RPMI7951 (cell line): ENCODE data around the gene TEX30. TPM values are rescaled to one million over a fixed set of nuclear protein-coding genes. Genes with fewer than 3 reads are reported as not detected.
"Not testable (repeated sequence)": the region's sequence is repeated elsewhere in the genome, so short reads cannot be mapped to it uniquely, and the experiment has no call there.

Source experiments
- DNase-seq: peaks from one replicate; pipeline ENCODE4 v3.0.0-alpha.2; 2012; ENCODE audit warnings: low read depth
- total RNA-seq: library from RNA; depleted of rRNA; stranded (reverse); fragments of >200 nt; shearing (Covaris generic); gene quantifications from 2 replicates; pipeline ENCODE4 v1.2.3, GENCODE V29; 2014; rRNA removed

The TEX30 gene
- 56.6 and 59.6 TPM in 2 replicates for total RNA-seq

DNA sequence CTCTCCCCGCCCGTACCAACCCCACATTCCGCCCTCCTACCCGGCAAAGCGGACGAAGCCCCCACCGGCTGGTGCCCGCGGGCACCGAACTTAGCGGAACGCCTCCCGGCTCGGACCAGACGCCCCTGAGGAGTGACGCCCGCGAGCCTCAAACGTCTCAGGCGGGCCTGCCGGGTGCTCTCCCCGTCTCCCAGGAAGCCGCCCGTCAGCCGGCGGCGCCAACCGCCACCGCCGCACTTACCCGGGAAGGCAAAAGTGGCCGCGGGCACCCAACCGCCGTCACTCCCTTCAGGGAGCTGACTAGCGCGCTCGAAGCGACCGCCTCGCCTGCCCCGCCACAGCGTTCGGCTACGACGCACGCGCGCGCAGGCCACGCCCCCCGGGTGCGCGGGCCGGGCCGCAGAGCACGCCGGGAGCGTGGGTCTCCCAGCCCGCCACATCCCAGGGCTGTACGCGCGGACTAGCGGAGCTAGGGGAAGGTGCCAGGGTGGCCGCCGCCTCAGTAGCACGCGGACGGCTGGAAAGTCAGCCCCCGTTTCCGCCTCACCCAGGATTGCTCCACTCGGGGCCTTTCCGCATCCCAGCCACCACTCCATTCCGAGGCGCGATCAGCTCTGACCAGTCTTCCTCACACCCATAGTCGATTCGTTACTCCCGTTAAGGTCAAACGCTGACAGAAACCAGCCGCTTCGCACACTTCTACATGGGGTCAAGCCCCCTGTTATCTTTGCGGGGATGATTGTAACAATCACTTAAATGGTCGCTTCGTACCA, at the start of gene TEX30:
Gene TEX30 (minus strand): TSS at position 346 of the 773 bp plus-strand sequence. CDS start 3,760 bp downstream, outside the sequence.
- peak; percentile 83 for DNase-seq

DNA sequence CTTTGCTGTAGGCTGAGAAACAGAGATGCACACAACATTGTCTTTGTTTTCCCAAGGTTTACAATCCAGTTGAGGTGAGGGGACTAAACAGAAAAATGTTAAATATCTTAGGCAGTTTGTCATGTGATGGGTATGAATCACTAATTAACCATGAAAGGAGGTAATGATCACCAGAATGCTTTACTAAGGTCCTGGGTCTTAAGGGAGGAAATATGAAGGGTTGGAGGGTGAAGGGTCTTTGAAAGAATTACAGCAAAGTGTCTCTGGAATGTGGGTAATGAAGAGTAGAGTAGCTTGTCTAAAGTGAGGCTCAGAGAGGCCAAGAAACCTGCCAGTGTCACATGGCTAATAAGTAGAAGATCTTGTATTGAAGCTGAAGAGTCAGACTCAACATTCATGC, 44.3 kb upstream of the TEX30 start:
- peak; percentile 10 for DNase-seq

DNA sequence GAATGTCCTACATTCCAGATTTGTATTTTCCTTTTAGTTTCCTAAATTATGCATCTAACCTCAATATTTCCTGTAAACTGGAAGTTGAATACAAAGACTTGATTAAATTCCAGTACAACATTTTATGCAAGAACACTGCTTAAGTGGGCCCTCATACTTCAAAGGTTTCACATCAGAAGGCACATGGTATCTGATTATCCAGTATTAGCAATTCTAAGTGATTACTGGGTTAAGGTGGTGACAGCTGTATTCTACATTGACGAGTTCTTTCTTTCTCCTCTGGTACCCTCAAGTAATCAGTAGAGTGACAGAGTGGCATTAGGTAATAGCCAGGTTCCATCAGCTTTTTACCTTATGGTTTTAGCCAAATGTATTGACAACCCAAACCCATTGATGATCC, 43.7 kb upstream of the TEX30 start:
- no peak for DNase-seq

DNA sequence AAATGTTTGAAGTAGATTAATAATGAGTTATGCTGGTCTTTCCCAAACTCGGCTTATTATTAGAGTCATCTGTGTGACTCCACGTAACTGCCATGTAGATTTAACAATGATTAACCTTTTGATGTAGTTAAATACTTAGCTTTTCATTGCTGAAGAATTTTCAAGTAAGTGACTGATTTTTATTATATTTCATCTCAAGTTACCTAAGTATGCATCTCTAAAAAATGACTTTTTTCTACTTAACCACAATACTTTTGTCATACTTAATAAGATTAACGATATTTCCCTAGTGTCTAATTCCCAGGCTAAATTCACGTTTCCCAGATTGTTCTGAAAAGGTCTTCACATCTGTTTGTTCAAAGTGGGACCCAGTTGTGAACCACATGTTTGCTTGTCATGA, 43.1 kb upstream of the TEX30 start:
- no peak for DNase-seq

DNA sequence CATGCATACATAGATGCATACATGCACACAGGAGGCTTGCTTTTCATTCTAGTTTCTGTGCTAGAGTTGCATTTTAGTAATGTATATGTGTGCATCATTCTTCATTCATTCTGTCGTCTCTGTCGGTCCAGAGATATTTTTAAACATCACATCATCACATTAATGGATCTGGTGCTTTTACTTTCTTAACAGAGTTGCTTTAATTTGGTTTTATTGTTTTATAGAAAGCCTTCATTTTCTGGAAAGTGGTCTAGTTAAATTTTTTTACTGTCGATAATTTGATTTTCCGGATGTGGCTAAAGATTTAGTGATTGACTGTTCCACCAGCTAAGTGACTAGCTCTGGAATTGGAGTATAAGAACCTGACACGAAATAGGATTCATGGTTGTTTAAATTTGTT, 42.2 kb upstream of the TEX30 start:
- DNase-seq: no peak

DNA sequence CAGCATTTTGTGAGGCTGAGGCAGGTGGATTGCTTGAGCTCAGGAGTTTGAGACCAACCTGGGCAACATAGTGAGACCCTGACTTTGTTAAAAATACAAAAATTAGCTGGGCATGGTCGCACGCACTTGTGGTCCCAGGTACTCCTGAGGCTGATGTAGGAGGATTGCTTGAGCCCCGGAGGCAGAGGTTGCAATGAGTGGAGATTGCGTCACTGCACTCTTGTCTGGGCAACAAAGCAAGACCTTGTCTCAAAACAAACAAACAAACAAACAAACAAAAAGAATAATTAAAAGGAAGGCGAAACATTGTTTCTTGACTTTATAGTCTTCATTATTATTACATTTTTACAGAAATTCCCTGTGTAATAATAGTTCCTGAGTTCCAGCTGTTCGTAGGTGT, 41.2 kb upstream of the TEX30 start:
- DNase-seq: no peak

DNA sequence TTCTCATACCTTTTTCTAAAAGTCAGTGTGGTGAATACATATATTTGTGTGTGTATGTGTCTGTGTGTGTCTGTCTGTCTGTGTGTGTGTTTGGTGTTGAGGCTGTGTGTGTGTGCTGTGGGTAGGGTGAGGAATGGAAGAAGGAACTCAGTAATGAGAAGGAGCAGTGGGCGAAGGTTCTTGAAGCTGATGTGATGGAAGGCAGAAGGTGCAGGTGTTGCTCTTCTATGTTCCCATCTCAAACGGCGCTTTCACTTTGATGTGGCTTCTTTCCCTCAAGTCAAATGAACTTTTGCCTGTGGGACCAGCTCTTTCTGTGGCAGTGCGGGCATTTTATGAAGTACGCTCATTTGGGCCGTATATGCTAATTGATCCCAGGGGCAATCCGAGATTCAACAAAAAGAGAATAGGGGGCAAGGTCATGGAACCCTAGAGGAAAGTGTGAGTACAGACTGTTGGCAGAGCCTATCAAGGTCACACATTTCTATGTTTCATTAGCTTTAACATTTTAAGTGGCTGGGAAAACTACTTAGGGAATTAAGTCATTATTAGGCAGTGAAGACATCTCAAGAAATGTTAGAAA, 40.5 kb upstream of the TEX30 start:
- no peak for DNase-seq

DNA sequence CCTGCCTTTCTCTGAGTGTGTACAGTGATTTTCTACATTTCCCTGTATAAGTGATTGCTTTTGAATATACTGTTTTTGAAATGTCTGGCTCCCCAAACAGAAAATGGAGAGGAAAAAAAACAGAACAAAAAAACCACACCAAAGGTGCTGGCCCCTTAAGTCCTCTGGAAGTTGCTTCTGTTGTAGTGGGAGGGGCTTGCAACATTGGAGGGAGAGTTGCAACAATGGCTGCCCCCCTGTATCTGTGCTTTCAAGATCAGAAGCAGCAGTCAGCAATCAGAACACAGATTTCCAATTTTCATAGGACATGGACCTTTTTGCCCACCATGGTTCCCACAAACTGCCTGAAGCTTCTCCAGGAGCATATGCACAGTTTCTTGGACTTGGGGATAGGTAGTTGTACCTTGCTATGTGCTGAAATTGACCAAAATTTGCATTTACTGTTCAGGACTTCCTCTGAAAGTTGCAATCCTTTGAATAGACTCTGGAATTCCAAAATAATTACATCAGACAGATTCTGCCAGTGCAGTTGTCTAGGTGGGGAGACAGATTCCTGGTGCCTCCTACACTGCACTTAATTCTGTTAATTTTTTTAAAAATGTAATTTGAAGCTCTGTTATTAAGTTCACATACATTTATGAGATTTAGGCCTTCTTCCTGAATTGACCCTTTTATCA, 39.2 kb upstream of the TEX30 start:
- DNase-seq: peak; percentile 2

DNA sequence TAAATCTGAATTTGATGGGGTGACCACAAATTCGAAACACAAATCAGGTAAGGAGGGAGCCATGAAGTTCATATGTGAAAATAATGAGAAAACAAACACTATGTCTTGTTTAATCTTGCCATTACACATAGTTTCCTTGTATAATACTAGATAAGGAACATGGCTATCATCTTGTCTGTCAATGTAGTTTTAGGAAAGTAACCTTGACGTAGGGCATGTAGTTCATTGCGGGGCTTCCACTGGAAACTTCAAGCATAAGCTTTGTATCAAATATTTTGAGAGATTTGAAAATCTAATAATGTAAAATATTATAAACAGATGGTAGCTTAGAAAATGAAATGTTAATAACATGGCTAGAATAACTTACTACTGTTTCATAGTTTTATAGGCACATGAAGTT, 34.1 kb upstream of the TEX30 start:
- DNase-seq: no peak

DNA sequence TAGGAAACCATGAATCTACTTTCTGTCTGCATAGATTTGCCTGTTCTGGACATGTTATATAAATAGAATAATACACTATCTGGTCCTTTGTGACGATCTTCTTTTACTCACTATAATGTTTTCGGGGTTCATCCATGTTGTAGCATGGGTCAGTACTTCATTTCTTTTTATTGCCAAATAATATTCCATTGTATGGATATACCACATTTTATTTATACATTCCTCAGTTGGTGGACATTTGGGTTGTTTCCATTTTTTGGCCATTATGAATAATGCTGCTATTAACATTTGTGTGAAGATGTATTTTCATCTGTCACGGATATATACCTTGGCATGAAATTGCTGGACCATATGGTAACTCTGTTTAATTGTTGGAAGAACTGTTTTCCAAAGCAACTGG, 32.1 kb upstream of the TEX30 start:
- no peak for DNase-seq

DNA sequence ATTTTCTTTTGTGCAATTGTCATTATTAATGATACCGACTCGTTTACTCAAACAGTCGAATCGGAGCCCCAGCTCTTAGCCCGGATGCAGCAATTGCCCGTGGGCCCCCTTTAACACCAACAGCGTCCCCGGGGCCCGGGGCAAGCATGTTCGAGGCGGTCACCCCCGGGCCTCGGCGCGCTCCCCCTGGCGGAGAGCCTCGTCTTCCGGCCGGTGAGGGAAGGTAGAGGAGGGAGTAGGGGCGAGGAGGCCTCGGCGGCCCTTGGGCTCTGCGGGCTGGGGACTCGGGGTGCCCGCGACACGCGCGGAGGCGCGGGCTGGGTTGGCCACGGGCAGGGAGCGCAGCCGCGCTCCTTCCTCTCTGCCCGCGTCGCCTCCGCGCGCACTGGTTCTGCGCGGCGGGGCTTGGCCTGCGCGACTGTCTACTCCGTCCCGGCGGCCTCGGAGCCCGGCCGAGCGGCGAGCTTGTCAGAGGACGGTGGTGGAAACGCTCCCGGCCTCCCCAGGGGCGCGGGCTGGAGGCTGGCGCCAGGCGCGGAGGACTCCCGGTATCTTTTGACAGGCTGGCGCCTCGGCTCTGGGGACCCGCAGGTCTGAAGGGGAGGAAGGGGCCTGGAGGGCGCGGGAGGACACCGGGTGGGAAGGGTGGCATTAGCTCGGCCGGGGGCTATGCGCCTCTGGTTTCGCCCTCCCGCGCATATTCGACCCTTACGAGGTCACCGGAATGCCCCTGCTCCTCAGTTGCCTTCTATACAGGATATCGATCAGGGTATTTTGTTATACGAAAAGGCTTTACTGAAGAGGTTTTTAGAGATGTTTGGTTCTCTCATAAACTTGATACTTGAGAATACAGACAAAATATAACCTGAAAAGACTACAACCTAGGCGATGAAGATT, 26.8 kb upstream of the TEX30 start:
- peak; percentile 69 for DNase-seq

DNA sequence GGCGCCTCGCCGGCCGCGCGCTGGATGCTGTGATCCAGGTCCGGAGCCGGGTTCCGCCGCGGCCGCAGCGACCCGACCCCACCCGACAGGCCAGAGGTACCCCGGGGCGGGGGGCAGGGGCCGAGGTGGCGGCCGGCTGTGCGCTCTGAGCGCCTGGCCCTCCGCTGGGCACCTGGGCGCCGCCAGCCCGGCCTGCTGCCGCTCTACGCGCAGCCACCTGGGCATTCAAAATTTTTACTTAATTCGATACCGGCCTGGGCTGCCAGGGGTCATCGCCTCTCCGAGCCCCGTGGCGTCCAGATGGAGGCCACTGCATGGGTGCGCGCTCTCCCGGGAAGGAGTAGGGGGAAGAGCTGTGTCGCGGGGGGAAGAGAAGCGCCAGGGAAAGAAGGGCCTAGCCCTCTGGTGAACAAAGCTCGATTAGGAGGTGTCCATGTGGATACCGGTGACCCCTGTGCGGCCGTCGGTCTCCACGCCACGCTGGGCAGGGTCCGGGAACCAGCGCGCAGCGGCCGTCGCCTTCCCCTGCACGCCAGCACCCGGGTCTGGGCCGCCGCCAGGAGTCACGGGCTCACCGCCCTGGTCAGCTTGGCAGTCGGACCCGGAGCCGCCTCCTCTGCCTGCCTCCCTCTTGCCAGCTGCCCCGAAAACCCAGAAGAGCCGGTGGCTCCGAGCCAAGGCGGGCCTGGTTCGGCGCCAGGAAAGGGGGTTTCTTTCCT, 26.0 kb upstream of the TEX30 start:
- peak; percentile 32 for DNase-seq

DNA sequence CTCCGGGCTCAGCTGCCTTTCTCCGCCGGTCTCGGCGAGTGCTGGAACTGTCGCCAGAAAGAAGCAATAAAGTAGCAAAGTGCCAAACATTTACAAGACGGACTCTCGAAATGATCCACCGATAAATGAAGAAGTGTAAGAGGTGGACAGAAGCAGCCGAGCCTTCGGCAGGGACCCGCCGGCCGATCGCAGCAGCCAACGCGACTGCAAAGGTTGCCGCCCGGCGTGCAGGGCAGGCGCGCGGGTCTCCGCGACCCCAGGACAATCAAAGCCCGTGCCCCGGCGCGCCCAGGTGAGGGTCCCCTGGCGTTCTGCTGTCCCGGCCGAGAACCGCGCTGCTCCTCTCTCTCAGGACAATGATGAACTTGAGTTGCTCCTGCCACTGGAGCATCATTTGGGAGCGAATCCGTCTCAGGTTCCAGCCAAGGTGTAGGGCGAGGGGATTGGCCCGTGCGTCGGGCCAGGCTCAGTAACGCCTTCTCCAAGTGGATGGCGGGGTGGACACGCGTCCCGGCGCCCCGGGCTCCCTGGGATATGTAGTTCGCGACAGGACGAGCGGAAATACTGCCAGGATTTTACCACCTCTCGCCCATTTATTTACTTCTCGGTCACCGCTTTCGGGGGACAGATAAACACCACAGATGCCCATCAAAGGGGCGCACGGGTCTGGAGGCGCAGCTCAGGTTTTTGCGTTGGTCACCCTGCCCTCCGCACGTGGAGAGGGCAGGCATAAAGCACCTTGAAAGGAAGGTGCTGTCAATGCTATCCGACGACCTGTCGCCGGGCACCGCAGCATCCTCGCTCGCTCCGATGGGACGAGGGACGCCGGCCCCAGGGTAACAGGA, 25.2 kb upstream of the TEX30 start, which contains the start of the genes BIVM and POGLUT2:
Gene BIVM (plus strand): TSS at position 539 of the 845 bp plus-strand sequence. CDS start 8,149 bp downstream, outside the sequence.
Gene POGLUT2 (minus strand): TSS at position 396 of the 845 bp plus-strand sequence. CDS start 306 bp downstream, at position 90.
- DNase-seq: peak; percentile 90

DNA sequence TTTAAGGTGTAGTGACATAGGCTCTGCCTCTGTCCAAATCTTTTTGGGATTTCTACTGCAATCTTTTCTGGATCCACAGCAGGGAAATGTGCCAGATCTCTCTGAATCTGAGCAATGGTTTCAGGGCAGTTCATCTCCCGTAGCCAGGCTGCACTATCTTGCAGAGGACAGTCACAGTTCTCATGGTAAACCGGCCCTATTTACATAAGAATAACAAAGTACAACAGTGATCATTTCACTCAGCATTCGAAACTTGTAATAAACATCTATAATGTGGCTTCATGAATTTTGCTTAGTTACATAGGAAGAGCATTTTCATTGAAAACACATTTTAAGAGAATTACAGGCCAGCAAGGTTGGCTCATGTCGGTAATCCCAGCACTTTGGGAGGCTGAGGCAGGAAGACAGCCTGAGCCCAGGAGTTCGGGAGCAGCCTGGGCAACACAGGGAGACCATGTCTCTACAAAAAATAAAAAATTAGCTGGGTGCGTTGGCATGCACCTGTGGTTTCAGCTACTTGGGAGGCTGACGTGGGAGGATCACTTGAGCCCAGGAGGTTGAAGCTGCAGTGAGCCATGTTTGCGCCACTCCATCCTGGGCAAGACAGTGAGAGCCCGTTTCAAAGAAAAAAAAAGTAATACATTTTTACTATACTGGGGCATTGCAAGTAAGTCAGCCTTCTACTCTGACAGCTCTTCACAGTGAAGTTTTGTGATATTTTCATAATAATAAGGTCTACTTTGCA, 20.2 kb upstream of the TEX30 start:
- DNase-seq: no peak

DNA sequence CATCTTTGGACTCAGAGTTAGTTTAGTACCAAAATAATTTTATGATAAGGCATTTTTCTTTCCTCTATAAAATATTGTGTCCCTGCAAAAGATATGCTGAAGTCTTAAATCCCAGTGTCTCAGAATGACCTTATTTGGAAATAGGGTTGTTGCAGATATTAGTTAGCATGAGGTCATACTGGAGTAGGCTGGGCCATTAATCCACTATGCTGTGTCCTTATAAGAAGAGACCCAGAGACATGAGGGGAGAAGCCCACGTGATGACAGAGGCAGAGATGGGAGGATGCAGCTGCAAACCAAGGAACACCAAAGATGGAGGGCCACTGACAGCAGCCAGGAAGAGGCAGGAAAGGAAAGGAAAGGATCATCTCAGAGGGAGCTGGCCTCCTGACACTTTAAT, 18.8 kb upstream of the TEX30 start:
- DNase-seq: no peak

DNA sequence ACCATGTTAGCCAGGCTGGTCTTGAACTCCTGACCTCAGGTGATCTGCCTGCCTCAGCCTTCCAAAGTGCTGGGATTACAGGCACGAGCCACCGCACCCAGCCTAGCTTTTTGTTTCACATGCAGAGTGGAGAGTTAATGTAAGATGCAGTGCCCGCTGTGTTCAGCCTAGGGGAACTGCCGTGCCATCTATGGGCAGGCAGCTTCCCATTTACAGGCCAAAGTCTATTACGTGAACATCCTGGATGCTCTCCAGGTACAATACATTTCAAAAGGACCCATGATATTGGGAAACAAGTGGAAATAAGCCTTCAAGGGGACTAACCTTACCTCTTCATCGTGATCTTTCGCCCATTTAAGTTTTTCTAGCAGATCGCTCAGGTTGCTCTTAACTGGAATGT, 15.1 kb upstream of the TEX30 start:
- no peak for DNase-seq

DNA sequence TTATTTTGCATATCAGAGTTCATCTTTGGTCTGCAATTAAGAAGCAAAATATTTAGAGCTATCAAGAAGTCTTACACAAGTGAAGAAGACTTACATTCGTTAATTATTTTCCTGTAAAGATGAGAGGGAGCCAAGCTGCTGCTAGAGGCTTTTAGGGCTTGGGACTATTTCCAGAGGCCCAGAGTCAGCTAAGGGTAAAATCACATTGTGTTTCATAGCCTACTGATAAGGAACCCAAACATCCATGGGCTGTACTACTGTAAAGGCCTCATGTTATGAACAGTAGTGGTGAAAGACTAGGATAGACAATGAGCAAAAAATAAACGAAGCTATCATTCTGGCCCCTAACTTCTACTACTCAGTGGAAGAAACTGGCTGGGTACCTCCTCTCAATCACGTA, 10.9 kb upstream of the TEX30 start:
- no peak for DNase-seq

DNA sequence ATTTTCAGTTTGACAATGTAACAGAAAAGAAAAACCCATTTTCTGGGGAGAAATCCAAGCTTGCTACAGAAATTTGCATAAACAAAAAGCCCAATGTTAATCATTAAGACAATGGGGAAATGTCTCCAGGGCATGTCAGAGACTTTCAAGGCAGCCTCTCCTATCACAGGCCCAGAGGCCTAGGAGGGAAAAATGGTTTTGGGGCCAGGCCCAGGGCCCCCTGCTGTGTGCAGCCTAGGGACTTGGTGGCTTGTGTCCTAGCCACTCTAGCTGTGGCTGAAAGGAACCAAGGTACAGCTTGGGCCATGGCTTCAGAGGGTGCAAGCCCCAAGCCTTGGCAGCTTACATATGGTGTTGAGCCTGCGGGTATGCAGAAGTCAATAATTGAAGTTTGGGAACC, 8.0 kb upstream of the TEX30 start:
- no peak for DNase-seq

DNA sequence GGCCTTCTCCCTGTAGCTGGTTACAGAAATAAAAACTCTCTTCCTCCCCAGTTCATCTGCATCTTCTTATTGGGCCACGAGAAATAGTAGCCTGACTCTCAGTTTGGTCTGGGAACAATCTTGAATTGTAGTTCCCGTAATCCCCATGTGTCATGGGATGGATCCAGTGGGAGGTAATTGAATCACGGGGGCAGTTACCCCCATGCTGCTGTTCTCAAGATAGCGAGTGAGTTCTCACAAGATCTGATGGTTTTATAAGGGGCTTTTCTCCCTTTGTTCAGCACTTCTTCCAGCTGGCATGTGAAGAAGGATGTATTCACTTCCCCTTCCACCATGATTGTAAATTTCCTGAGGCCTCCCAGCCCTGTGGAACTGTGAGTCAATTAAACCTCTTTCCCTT, 7.1 kb upstream of the TEX30 start:
- not testable (repeated sequence) for DNase-seq
